ENCODE measurements around the gene DNPH1.

The DNPH1 gene

DNA sequence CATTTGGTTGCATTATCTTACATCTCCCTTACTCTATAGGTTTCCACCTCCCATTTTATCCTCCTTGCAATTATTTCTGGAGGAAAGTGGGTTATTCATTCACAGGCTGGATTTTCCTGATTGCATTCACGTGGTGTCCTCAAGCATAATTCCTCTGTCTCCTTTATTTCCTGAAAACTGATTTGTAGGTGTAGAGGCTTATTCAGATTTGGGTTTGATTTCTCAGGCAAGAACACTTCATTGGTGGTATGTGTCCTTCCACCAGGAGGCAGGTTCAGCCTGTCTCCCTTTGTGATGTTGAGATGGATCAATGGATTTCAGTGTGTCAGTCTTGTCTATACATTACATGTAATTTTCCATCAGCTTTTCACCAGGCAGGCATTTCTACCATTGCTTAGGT lies 17.3 kb downstream of the DNPH1 start:
- no peak for DNase-seq (ENCODE audit: low read depth)

DNA sequence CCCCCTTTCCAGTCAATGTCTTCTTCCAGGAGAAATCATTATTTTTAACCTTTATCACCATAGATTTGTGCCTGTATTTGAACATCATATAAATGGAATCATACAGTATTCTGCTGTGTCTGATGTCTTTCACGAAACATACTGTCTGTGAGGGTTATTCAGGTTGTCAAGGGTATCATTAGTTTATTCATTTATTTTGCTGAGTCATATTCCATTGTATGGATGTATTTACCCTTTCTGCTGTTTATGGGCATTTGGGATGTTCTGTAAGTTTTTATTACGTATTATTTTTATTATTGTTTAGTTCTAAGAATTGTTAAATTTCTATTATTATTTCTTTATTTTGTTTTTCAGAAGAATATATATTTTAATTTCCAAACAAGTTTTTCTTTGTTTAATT lies 22.0 kb downstream of the DNPH1 start:
- DNase-seq (ENCODE audit: low read depth), result no peak

DNA sequence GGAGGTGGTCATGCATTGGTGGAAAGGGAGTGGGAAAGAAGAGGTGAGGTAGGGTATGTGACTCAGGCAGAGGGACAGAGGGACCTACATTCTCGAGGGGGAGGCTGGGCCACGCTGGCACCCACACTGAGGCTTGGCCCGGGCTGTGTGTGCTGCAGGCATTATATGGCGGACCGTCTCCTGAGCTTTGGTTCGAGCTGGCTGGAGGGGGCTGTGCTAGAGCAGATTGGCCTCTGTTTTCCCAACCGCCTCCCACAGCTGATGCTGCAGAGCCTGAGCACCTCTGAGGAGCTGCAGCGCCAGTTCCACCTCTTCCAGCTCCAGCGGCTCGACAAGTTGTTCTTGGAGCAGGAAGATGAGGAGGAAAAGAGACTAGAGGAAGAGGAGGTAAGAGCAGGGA lies 23.4 kb downstream of the DNPH1 start:
- DNase-seq (ENCODE audit: low read depth), result no peak

DNA sequence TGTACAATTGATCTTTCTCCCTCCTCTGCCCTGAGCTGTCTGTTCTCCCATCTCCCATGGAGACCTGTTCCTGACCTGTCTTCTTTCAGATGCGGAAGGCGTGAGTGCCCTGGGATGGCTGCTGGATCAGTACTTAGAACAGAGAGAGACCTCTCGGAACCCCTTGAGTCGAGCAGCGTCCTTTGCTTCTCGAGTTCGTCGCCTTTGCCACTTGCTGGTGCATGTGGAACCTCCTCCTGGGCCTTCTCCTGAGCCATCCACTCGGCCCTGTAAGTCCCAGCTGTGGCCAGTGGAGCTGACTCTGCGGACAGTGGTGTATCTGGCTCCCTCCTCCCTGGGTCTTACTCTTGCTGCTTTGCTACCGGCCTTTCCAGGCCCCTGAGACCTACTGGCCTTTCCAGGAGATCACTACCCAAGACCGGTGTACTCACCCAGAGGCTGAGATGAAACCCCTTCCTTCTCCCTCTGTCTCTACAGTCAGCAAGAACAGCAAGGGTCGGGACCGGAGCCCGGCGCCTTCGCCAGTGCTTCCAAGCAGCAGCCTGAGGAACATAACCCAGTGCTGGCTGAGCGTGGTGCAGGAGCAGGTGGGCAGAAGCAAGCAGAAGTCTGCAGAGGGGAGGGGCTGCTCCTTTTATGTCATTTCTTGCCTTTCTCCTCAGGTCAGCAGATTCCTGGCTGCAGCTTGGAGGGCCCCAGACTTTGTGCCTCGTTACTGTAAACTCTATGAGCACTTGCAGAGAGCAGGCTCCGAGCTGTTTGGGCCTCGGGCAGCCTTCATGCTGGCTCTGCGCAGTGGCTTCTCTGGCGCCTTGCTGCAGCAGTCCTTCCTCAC lies 24.8 kb downstream of the DNPH1 start:
- DNase-seq (ENCODE audit: low read depth), result no peak

DNA sequence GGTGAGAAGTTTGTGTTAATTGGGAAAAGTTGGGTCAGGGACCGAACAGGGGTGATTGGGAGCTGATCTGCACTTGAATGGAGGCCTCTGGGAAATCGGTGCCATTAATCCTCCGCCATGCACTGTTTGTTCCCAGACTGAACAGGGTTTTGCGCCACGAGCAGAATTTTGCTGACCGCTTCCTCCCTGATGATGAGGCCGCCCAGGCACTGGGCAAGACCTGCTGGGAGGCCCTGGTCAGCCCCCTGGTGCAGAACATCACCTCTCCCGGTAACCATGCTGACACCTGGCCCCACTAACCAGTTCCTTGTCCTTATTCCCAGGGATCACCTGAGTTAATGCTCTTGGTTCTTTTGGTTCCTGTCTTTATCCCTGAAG lies 25.6 kb downstream of the DNPH1 start:
- DNase-seq (ENCODE audit: low read depth), result no peak

DNA sequence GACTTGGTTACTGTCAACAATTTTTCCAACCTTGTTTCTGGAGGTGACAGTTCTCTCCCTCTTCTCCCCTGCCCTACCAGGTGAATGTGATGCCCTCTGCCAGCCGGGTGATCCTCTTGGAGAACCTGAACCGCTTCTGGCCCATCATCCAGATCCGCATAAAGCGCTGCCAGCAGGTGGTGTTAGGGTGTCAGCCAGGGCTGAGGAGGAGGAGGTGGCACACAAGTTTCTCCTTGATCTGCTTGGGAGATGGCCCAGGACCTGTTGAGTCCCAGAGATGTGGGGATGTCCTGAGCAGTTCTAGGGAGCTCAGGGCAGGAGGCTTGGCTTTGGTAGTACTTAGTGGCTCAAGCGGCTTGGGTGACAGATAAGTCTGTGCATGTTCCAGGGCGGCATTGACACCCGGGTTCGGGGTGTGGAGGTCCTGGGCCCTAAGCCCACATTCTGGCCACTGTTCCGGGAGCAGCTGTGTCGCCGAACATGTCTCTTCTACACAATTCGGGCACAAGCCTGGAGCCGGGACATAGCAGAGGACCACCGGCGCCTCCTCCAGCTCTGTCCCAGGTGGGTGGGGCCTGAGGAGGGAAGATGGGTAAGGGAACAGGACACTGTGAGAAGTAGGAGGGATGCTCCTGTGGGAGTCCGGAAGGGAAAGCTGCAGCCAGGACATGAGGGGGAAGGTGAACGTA lies 26.1 kb downstream of the DNPH1 start:
- no peak for DNase-seq (ENCODE audit: low read depth)

DNA sequence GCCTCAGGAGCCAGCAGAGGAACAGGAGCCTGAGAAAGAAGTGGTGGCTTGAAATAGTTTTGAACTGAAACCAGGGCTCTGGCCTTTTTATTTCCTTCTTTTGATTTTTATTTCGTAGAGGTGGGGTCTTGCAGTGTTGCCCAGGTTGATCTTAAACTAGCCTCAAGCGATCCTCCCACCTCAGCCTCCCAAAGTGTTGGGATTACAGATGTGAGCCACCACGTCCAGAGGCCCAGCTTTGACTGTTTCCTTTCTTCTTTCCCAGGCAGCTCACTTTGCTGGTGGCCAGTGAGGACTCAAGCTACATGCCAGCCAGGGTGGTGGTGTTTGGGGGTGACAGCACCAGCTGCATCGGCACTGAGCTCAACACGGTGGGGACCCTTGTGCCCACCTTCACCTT lies 26.8 kb downstream of the DNPH1 start:
- no peak for DNase-seq (ENCODE audit: low read depth)

DNA sequence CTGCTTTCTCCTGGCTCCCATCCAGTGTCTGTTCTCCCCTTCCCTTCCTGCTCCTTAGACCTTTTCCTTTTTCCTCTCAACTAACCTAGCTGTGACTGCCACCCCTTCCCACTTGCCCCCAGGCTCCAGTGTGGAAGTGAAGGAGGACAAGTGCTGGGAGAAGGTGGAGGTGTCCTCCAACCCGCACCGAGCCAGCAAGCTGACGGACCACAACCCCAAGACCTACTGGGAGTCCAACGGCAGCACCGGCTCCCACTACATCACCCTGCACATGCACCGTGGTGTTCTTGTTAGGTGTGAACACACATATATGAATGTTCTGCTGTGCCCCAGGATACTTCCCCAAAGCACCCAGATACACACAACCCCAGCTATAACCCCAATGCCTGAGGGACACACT lies 28.7 kb downstream of the DNPH1 start:
- DNase-seq (ENCODE audit: low read depth), result no peak

DNA sequence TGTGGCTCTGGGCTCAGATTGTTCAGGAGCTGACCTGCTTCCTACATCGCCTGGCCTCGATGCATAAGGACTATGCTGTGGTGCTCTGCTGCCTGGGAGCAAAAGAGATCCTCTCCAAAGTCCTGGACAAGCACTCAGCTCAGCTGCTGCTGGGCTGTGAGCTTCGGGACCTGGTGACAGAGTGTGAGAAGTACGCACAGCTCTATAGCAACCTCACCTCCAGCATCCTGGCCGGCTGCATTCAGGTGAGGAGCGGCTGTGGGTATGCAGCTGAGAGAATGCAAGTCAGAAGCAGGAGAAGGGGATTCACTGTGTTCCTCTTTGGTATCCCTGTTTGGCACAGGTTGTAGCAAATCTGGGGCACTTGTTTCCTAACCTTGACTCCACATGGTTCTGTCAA lies 29.4 kb downstream of the DNPH1 start:
- DNase-seq (ENCODE audit: low read depth), result no peak

DNA sequence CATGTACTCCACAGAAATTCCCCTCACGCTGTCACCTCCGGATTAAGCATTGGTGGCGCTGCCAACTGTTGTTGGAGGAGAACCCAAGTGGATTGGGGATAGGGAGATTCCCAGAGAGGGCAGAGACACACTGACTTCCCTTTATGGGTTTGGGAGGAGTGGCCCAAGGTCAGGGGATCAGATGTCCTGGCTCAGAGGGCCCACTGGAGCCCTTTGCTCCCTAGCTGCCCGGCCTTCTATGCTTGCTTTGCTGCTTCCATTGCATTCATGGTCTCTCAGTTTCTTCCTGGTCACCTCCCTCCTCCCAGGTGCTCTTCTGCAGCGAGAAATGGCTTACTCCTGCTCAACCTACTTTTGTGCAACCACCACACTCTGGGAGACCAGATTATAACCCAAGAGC lies 32.9 kb downstream of the DNPH1 start:
- no peak for DNase-seq (ENCODE audit: low read depth)

DNA sequence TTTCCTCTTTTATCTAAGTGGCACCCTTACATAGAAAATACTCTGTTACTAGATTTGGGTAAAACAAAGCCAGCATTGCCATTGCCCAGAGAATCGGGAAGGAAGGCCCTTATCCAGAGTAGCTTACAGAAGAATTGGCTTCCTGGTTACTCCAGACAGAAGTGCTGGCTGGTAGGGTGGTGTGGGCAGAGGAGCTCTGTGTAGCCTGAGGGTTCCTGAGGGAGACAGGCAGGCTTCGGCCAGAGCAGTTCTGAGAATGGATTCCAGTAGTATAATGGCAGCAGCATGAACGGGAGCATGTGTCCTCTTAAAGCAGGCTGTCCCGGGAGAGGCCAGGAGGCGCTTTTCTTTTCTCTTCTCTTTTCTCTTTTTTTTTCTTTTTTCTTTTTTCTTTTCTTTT lies 35.4 kb downstream of the DNPH1 start:
- DNase-seq (ENCODE audit: low read depth), result no peak

DNA sequence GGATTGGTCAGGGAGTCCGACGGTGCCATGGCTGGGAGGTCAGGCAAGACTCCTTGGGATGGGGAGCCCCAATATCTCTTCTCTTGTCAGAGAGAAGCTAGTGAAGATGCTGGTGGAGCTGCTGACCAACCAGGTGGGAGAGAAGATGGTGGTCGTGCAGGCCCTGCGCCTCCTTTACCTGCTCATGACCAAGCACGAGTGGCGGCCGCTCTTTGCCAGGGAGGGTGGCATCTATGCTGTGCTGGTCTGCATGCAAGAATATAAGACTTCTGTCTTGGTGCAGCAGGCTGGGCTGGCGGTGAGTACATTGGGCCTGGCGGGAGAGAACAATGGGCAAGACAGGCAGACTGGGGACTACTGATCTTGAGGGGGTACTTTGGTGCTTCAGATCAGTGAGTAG lies 36.4 kb downstream of the DNPH1 start:
- DNase-seq (ENCODE audit: low read depth), result no peak

DNA sequence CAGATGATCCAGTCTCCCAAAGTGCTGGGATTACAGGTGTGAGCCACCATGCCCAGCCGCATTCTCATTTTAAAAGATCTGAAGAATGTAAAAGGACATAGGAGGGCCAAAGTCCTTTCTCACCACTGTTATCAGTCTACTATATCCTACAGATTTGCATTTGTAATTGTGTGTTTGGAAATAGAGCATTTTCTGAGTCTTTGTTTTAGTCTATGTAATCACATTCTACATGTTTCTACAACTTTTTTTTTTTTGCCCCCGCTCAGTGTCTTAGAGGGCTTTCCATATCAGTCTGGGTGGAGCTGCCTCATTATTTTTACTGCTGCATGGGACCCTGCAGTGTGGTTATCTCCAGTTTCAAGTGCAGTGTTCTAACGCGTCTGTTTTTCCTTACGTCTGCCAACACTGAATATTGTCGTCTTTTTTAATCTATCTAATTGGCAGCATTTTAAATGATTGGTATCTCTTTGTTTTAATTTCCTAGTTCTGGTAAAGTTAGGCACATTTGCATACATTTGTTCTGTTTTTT lies 39.4 kb downstream of the DNPH1 start:
- no peak for DNase-seq (ENCODE audit: low read depth)

DNA sequence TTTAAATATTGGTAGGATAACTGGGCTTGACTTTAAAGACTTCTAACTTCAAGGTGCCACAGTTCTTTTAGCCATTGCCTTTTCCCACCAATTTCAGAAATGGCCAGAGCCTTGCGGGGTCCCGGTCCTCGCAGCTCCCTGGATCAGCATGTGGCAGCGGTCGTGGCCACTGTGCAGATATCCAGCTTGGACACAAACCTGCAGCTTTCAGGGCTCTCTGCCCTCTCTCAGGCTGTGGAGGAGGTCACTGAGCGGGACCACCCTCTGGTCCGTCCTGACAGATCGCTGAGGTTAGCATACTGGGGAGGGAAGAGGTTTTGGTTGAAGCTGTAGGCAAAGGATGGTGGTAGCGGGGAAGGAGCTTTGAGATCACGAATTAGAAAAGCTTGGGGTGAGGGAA lies 40.9 kb downstream of the DNPH1 start:
- DNase-seq (ENCODE audit: low read depth), result no peak

DNA sequence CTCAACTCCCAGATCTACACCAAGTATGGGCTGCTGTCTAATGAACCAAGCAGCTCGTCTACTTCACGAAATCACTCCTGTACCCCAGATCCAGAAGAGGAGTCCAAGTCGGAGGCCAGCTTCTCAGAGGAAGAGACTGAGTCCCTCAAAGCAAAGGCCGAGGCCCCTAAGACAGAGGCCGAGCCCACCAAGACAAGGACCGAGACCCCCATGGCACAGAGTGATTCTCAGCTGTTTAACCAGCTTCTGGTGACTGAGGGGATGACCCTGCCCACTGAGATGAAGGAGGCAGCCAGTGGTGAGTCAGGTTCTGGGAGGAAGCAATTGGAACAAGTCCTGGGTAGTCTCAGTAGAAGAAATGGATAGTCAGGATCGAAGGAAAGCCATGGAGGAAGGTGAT lies 41.5 kb downstream of the DNPH1 start:
- no peak for DNase-seq (ENCODE audit: low read depth)

DNA sequence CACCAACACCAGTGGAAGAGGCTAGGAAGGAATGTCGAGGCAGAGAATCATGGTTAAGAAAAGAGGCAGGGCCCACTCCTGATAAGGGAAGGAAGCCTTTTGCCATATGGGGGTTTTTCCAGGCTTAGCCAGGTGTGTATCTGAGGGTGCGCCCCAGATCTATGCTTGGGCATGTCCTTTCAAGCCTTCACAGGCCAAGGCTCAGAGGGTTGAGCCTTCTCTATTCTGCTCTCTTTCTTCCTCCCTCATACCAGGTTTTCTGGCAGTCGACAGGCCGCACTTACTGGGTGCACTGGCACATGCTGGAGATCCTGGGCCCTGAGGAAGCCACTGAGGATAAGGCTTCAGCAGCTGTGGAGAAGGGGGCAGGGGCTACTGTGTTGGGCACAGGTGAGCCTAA lies 42.6 kb downstream of the DNPH1 start:
- no peak for DNase-seq (ENCODE audit: low read depth)

DNA sequence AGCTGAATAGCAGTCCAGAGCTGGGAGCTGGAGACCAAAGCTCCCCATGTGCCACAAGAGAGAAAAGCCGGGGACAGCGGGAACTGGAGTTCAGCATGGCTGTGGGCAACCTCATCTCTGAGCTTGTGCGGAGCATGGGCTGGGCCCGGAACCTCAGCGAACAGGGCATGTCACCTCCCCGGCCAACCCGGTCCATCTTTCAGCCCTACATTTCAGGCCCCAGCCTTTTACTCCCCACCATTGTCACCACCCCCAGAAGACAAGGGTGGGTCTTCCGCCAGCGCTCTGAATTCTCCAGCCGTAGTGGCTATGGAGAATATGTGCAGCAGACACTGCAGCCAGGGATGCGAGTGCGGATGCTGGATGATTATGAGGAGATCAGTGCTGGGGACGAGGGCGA lies 43.3 kb downstream of the DNPH1 start:
- DNase-seq (ENCODE audit: low read depth), result no peak

DNA sequence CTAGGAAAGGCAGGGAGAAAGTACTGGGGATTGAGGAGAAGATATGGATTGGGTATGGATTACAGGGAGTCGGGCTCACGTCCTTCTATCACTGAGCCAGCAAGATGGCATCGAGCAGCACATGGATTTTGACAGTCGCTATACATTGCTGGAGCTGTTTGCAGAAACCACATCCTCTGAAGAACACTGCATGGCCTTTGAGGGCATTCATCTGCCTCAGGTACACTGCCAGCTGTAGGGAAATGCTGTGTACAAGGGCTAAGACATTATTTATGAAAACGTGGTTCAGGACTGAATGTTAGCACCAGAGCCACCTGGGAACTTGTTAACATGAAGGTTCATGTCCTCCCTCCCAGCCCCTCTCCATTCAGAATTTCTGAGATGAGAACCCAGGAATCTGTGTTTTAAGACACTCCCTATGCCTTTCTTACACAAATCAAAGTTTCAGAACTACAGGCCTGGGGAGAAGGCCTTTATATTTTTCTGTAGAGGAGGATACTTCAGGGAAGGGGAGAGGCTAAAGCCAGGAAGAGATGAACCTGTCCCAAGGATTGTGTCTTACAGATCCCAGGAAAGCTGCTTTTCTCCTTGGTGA lies 43.8 kb downstream of the DNPH1 start:
- no peak for DNase-seq (ENCODE audit: low read depth)

DNA sequence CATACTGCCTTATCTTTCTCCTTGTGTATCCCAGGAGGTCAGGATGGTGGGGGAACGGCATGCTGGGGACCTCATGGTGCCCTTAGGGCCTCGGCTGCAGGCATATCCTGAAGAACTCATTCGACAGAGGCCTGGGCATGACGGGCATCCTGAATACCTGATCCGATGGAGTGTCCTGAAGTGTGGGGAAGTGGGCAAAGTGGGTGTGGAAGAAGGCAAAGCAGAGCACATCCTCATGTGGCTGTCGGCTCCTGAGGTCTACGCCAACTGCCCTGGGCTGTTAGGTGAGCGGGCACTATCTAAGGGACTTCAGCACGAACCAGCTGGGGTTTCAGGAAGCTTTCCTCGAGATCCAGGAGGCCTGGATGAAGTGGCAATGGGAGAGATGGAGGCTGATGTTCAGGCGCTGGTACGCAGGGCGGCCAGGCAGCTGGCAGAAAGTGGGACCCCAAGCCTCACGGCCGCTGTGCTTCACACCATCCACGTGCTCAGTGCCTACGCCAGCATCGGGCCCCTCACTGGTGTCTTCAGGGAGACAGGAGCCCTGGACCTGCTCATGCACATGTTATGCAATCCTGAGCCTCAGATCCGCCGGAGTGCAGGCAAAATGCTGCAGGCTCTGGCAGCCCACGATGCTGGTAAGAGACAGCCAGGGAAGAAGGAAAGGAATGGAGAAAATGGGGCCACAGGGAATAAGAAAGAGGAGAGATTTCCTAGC lies 44.9 kb downstream of the DNPH1 start:
- DNase-seq (ENCODE audit: low read depth), result no peak

DNA sequence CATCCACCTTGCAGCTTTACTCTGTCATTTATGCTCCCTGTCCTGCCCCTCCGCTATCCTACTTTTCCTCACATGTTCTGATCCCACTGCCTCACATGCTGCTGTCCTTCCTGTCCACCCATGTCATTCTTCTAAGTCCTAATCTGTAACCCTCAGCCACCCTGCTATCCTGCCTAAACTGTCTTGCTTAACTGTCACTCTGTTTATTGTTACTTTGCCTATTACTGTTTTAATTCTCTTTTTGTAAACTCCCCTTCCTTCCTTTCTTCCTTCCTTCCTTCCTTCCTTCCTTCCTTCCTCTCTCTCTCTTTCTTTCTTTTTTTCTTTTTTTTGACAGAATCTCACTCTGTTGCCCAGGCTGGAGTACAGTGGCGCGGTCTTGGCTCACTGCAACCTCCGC lies 45.8 kb downstream of the DNPH1 start:
- no peak for DNase-seq (ENCODE audit: low read depth)

DNA sequence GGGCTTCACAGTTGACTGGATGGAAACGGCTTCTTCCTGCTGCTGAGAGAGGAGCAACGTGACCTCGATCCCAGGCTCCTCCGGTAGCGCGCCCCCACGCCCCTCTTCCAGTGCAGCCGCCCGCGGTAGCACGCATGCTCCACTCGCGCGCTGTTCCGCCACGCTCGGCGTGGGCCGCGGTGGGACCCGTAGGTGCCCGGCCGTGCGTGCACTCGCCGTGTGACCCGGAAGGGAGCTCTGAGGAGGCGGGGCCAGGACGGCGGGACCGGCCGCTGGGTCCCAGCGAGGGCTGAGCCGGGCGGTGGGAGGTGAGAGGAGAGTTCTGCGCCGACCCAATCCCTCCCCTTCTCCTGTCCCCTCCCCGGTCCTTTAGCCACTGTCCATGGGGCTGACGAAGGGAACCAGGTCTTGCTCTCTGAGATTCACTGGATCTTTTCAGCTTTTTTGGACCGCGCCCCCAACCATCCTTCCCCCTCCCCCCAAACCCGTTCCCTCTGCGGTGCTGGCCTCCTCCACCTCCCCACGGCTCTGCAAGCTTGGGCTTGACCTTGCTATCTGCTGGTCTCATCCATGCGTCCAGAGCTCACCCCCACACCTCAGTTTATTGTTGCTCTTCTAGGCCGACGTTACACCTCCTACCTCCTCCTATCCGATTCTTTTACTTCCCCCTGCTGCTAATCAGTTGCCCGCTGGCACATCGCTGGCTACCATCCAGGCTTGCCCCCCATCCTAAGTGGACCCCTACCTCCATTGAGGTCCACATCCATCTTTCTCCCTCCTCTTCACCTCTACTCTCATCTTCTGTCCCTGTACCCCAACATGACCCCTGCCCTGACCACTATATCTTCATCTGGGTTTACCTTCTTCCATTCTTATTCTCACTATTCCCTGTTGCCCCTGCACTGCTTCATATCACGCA lies 47.1 kb downstream of the DNPH1 start, which contains the start of gene CUL9:
TSS of gene CUL9 (plus strand) at position 255 of the 919 bp plus-strand sequence. CDS start 2,115 bp downstream, outside the sequence.
- peak; percentile 37 for DNase-seq (ENCODE audit: low read depth)
